Caki2 (cell line): ENCODE results near the gene TPCN2. TPM values are rescaled to one million over a fixed set of nuclear protein-coding genes. Genes with fewer than 3 reads are reported as not detected.
A peak's percentile ranks its signal among the peaks of the same experiment; 100 is the strongest.
"Not testable (repeated sequence)": the region's sequence is repeated elsewhere in the genome, so short reads cannot be mapped to it uniquely, and the experiment has no call there.

Source experiments
- DNase-seq: peaks from one replicate; pipeline ENCODE4 v3.0.0-alpha.2; 2015; ENCODE audit warnings: low read depth
- in situ Hi-C: cut with HindIII; loops from 2 replicates; pipeline ENCODE4 v1.10.0; 2016; ENCODE audit warnings: low sequenced_read_pairs, low pct_unique_long_range_greater_than_20kb, mixed read lengths
- total RNA-seq: library from RNA; depleted of rRNA; stranded (reverse); fragments of >200 nt; shearing (Covaris generic); gene quantifications from 2 replicates; pipeline ENCODE4 v1.2.3, GENCODE V29; 2014; ENCODE audit warnings: low replicate concordance

Gene TPCN2
- total RNA-seq, 1 experiment from 2014 or later = 4.2 TPM

DNA sequence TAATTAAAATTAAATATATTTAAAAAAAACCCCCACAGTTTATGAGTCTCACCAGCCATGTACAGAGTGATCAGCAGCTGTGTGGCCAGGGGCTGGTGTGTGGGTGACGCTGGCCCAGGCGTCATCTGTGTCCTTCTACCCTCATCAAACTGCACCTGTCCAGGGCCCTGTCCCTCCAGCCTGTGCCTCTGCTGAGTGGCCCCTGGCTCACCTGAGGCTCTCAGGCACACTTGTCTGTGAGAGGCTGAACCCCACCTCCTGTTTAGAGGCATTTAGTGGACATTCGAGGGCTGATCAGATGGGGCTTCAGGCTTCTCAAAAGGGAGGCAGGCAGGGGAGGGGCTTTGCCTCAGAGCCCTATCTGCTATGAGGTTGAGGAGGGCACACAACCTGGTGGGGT is 77.1 kb downstream of the TPCN2 start:
- in situ Hi-C loops = no loop called here
- no peak for DNase-seq

DNA sequence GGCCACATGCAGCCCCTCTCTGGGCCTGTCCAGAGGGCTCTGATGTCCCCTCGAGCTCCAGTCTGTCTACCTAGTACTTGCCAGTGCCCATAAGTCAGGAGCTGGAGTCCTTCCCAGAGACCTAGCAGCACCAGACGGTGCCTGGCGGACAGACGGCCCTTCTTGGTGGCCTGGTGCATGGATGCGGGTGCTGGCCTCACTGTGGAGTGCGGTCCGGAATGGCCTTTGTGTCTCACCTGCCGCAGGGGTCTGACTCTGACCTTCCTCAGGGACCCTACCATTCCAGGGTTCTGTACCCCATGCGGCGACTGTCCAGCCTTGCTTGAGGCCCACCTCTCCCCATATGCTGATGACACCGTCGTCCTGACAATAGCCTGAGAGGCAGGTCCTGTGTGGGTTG is 77.6 kb downstream of the TPCN2 start:
- DNase-seq = no peak
- in situ Hi-C loops = no loop called here

DNA sequence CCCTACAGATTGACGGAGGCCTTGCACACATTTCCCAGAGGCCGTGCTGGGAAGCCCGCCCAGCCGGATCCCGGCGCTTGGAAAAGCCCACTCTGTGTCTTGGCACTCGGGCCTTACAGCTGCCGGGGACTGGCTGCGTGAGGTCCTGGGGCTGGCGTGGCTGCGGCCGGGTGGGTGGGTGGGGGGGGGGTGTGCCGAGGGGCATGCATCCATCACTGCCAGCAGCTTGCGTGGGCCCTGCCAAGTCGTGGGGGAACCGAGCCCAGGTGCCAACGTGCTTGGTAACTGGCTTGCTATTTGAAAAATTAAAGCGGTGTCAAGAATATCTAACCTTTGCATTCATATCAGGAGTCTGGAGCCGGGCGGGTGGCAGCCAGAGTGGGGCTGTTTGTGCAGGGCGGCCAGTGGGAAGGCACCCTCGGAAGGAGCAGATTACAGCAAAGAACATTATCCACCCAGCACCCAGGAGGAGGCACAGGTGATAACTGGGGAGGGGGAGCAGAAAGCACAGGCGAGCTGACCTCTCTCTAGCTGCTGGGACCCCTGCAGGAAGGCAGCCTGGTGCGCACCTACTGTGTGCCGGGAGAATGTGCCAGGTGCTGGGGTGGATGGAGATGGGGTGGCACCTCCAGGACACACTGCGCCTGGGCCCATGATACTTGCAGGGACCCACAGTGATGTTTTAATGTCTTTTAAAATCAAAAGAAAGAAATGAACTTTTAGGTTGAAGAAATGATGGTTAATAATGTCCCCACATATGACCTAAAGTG is 78.5 kb downstream of the TPCN2 start:
- in situ Hi-C loops = no loop called here
- no peak for DNase-seq

DNA sequence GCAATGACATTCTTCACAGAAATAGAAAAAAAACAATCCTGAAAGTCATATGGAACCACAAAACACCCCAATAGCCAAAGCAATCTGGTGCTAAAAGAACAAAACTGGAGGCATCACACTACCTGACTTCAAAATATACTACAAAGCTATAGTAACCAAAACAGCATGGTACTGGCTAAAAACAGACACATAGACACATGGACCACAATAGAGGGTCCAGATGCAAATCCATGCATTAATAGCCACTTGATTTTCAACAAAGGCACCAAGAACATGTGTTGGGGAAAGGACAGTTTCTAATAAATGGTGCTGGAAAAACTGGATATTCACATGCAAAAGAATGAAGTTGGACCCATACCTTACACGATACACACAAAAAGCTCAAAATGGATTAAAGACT is 79.2 kb downstream of the TPCN2 start:
- no peak for DNase-seq
- in situ Hi-C loops = no loop called here

DNA sequence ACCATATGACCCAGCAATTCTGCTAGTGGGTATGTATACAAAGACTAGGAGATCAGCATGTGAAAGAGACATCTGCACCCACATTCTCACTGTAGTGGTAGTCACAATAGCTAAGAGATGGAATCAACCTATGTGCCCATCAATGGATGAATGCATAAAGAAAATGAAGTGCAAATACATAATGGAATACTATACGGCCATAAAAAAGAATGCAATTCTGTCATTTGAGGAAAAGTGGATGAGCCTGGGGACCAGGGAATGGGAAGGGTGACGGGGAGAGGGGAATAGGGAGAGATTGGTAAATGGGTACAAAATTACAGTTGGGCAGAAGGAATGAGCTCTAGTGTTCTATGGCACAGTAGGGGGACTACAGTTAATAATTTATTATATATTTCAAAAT is 80.3 kb downstream of the TPCN2 start:
- DNase-seq = no peak
- in situ Hi-C loops = no loop called here

DNA sequence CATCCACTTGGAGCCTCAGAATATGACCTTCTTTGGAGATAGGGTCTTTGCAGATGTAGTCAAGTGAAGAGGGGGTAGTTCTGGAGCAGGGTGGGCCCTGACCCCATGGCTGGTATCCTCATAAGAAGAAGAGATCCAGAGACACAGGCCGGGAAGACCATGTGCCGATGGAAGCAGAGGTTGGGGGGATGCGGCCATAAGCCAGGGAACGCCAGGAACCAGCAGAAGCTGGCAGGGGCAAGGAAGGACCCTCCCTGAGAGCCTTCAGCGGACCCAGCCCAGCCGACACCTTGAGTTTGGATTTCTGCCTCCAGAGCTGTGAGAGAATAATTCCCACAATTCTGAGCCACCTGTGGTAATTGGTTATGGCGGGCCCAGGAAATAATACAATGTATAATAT is 80.9 kb downstream of the TPCN2 start:
- DNase-seq = no peak
- in situ Hi-C loops = no loop called here

DNA sequence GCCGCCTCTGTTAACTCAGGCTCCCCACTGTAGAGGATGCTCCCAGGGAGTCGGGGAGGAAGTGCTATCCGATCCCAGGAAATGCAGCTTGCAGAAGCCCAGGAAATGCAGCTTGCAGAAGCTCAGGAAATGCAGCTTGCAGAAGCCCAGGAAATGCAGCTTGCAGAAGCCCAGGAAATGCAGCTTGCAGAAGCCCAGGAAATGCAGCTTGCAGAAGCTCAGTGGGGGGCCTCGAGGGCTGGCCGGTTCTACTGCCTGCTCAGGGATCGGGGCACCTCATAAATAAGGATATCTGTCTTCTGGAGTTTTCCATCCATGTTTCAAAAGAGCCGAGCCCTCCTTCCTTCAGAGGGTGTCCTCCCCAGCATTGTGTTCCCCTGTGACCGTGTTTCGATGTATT is 81.9 kb downstream of the TPCN2 start:
- in situ Hi-C loops = no loop called here
- DNase-seq = no peak

DNA sequence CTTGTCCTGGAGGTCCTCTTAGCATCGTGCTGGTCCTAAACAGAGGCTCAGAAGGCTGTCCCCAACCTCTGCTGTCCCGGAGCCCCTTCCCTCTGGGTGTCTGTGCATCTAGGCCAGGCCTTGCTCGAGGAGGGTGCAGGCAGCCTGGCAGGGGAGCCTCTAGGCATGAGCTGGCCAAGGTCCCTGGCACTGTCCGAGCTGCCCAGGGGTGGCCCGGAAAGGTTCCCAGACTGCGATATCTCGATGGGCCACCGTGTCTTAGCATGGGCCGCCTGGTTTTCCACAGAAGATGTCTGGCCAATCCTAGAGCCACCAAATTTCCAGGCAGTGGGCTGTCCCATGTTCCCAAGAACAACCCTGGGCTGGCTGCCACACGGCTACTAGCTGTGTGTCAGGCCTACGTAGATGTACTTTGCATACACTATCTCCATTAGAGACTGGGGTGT is 82.4 kb downstream of the TPCN2 start:
- no peak for DNase-seq
- in situ Hi-C loops = no loop called here

DNA sequence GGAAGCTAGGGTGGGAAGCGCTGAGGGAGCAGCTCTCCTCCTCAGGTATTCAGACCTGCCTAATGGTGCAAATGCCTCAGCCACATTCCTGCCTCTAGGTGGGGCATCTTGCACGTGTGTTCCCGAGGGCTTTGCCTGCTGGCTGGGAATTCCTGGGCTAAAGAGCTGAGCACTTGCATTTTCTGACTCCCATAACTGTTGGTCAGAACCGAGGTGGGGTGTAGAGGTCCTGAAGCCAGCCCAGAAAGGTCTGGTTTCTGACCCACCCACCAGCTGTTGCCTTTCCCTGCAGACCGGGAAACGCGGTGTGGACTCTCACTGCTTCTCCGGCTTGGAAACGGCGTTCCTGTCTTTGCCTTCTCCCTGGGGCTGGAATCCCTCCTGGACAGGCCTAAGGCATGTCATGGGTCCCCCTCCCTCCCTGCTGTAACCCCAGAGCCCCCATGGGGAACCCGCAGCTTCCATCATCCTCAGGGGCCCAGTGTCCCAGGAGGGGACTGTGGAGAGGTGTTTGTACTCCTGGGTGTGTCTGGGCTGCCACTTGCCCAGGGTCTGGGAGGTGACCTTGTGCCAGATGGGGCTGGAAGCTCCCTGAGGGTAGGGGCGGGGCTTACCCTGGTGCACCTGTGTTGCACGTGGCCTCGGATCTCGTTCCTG is 83.0 kb downstream of the TPCN2 start:
- DNase-seq = peak; percentile 71
- in situ Hi-C loops = no loop called here

DNA sequence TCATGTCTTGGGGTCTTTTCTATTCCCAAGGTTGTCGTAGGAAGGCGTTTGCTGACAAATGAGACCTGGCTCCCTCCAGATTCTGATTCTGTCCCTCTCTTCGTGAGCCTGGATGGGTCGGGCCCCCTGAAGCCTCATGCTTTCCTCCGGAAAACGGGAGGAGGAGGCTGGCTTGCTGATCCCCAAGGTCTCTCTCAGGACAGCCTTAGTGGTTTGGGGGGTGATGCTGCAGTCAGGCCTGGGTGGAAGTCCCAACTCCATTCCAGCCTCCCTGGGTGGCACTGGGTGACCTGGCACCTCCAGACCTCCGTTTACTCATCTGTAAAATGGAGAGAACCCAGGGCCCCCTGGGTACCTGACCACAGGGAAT is 83.6 kb downstream of the TPCN2 start:
- in situ Hi-C loops = no loop called here
- DNase-seq = no peak

DNA sequence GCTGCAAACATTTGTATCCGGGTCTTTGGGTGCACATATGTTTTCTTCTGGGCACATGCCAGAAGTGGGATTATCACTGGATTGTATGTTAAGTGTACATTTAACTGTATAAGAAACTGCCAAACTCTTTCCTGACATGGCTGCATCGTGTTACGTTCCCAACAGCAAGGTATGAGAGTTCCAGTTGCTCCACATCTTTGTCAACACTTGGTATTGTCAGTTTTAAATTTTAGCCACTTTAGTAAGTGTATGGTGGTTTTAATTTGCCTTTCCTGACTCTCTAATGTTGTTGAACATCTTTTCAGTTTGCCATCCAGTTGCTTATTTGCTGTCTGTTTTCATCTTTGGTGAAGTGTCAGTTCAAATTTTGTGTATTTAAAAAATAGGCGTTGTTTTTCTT is 84.5 kb downstream of the TPCN2 start:
- no peak for DNase-seq
- in situ Hi-C loops = no loop called here

DNA sequence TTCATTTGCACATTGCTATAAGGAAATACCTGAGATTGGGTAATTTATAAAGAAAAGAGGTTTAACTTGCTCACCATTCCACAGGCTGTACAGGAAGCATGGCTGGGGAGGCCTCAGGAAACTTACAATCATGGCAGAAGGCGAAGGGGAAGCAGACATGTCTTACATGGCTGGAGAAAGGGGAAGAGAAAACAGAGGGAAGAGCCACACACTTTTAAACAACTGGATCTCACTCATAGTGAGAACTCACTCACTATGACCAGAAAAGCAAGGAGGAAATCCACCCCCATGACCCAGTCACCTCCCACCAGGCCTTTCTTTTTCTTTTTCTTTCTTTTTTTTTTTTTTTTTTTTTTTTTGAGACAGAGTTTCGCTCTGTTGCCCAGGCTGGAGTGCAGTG is 85.5 kb downstream of the TPCN2 start:
- in situ Hi-C loops, DNase-seq: not testable (repeated sequence)

DNA sequence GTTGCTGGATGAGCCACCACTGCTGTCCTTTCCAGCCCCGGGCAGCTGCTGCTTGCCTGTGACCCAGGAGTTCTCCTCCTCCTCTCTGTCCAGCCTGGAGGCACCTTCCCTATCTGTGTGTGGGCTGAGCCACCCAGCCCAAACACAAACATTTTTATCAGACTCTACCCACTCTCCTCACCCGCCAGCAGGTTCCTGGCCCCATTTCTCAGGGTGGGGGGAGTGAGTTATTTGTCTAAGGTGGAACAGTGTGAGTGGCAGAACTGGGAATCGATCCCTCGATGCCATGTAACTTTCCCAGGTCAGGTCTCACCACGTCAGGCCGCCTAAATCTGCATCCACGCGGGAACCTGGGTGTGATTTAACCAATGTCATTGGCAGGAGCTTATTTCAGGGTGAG is 86.2 kb downstream of the TPCN2 start:
- in situ Hi-C loops = no loop called here
- DNase-seq = no peak

DNA sequence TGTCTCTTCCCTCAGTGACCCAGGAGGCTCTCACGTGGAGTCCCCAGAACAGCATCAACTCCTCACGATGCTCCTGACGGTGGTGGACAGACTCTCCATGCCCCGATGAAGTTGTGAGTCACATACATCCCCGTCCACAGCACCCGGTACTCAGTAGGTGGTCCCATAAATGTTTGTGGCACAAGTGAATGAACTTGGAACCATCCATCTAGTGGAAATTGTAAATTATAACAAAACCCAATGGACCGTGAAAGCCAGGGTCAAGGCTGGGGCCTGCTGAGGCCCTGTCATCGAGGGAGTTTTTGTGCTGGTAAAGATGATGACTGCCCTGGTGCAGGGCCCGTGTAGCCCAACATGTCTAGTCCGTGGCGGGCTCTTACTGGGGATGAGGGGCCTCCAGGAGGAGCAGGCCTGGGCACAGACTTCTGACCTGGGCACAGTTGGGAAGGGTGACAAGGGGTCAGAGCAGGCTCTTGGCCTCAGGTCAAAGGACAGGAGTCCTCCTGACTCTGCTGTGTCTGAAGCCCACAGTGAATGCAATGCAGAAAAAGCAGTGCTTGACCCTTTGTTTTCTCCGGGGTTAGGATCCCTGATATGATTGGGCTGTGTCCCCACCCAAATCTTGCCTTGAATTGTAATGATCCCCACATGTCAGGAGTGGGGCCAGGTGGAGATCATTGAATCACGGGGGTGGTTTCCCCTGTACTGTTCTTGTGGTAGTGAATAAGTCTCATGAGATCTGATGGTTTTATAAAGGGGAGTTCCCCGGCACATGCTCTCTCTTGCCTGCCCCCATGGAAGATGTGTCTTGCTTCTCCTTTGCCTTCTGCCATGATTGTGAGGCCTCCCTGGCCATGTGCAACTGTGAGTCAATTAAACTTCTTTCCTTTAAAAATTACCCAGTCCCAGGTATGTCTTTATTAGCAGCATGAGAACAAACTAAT is 87.0 kb downstream of the TPCN2 start:
- in situ Hi-C loops = no loop called here
- peak; percentile 89 for DNase-seq

DNA sequence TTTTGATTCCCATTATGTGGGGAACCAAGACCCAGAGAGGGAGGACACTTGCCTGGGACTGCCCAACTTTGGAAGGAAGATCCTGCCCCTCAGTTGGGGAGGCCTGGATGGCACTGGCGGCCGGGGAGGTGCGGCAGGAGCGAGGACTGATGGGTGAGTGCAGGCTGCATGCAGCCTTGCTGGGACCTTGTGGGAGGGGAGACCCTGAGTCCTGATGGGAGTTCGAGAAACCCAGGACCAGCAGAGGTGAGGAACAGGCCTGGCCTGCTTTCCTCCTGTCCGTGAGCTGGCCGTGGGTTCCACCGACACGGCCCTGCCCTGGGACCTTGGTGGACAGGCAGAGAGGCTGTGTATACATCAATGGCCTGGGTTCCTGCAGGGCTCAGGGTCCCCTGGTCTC is 87.7 kb downstream of the TPCN2 start:
- in situ Hi-C loops = no loop called here
- no peak for DNase-seq

DNA sequence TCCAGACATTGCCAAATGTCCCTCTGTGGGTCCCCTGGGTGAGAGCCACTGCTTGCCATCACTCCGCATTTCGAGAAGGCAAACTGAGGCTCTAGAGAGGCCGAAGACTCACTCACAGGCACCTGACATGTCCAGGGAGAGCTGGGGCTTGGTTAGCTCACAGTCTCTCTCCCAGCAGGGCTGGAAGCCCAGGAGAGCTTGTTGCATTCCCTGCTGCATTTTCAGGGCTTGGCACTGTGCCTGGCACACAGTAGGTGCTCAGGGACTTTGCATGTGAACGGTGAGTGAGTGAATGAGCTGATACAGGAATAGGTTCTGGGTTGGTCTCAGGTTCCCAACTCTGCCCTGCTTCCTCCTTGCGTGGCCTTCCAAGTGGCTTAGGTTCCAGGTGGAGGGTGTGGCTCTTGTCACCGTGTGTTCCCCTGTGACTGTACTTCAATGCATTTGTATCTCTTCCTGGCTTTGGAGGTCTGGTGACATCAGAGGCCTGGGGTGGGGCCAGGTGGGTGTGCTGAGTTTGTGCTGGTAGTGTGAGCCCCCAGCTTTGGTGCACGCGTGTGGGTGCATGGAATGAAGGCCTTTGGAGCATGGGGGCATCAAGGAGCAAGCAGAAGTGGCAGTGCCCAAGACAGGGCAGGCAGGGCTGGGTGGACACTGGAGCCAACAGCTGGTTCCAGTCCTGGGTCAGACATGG is 88.6 kb downstream of the TPCN2 start:
- DNase-seq = no peak
- in situ Hi-C loops = no loop called here

DNA sequence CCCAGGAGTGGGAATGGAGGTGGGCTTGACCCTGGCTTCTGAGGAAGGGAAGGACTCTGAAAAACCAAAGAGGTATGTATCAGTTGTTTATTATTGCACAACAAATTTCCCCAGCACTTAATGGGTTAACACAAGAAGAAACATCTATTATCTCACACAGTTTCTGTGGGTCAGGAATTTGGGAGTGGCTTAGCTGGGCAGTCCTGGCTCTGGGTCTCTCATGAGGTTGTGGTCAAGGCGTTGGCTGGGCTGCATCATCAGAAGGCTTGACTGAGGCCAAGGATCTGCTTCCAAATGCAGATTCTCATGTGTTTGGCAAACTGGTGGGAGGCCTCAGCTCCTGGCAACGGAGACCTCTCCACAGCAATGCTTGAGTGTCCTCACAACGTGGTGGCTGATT is 89.5 kb downstream of the TPCN2 start:
- DNase-seq = peak; percentile 70
- in situ Hi-C loops = no loop called here

DNA sequence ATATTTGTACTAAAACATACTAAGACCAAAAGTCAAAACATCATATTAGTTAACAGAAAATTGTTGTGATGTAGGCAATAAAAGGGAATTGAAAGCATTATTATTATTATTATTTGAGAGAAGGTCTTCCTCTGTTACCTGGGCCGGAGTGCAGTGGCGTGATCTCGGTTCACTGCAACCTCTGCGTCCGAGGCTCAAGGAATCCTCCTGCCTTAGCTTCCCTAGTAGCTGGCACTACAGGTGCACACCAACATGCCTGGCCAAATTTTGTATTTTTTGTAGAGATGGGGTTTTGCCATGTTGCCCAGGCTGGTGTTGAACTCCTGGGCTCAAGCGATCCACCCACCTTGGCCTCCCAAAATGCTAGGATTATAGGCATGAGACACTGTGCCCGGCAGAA is 91.4 kb downstream of the TPCN2 start:
- in situ Hi-C loops, DNase-seq: not testable (repeated sequence)
